Natural killer cell (primary cell): ENCODE data around the gene IL31RA. TPM values are rescaled to one million over a fixed set of nuclear protein-coding genes. Genes with fewer than 3 reads are reported as not detected.

Experiments
- ATAC-seq, 3 donors: fragments of 150-1000 bp in 2 of 3; fragments of 200-7000 bp in 1 of 3; cut with Tn5 transposase; 1 replicate in 1 of 3; 2 replicates in 2 of 3; pipeline ENCODE4 v1.10.0; 2021; ENCODE audit warnings: mild to moderate bottlenecking in 2 of 3, moderate library complexity in 2 of 3
- DNase-seq, 2 donors: peaks; one replicate each; pipeline versions ENCODE4 v3.0.0 to v3.0.0-alpha.2; 2013 to 2021; ENCODE audit warnings: mixed read lengths in 1 of 2
- H3K27ac ChIP-seq: one replicate; pipeline ENCODE4 v1.5.1; 2013; ENCODE audit warnings: mild to moderate bottlenecking, low read length
- H3K27me3 ChIP-seq: one replicate; pipeline ENCODE4 v1.6.1; 2013; ENCODE audit warnings: low read length; ENCODE audit not compliant: control insufficient read depth, insufficient read depth
- H3K36me3 ChIP-seq: one replicate; pipeline ENCODE4 v1.6.1; 2013; ENCODE audit warnings: low read length; ENCODE audit not compliant: control insufficient read depth, insufficient read depth
- H3K4me1 ChIP-seq: one replicate; pipeline ENCODE4 v1.6.1; 2013; ENCODE audit warnings: low read length; ENCODE audit not compliant: control insufficient read depth, insufficient read depth
- H3K4me3 ChIP-seq: one replicate; pipeline ENCODE4 v1.5.1; 2013; ENCODE audit warnings: low read length
- H3K9me3 ChIP-seq: one replicate; pipeline ENCODE4 v1.6.1; 2013; ENCODE audit warnings: low read length; ENCODE audit not compliant: control insufficient read depth, insufficient read depth
- H3K27ac Mint-ChIP-seq, 2 donors: one replicate each; pipeline ENCODE4 v1.8.0; 2022; ENCODE audit warnings: mild to moderate bottlenecking in 2 of 2, mixed read lengths in 2 of 2, moderate library complexity in 1 of 2
- H3K27me3 Mint-ChIP-seq, 2 donors: one replicate each; pipeline ENCODE4 v1.8.0; 2022; ENCODE audit warnings: low read depth in 2 of 2, mixed read lengths in 2 of 2
- H3K36me3 Mint-ChIP-seq: one replicate; pipeline ENCODE4 v1.8.0; 2022; ENCODE audit warnings: mixed read lengths
- H3K4me1 Mint-ChIP-seq, 2 donors: one replicate each; pipeline ENCODE4 v1.8.0; 2022; ENCODE audit warnings: mixed read lengths in 2 of 2
- H3K4me3 Mint-ChIP-seq: one replicate; pipeline ENCODE4 v1.8.0; 2022; ENCODE audit warnings: mild to moderate bottlenecking, moderate library complexity, mixed read lengths
- H3K9me3 Mint-ChIP-seq, 2 donors: one replicate each; pipeline ENCODE4 v1.8.0; 2022; ENCODE audit warnings: mixed read lengths in 2 of 2
- CTCF ChIP-seq: fragments of 200-600 bp; IDR thresholded peaks from one replicate; pipeline ENCODE4 v1.8.0; 2022; ENCODE audit warnings: antibody characterized with exemption
- WGBS: methylation state at CpG from one replicate; pipeline ENCODE4 v1.1.7; 2013; ENCODE audit warnings: missing lambda C conversion rate; ENCODE audit not compliant: insufficient coverage; 5-methylcytosine and 5-hydroxymethylcytosine counted together
- intact Hi-C: fragments of 100-400 bp; cut with micrococcal nuclease; formaldehyde crosslinking; loops from one replicate; pipeline ENCODE4 v1.14.2; 2022
- total RNA-seq, 4 donors: library from RNA; stranded (reverse); fragments of 120-200 nt in 1 of 4; gene quantifications; one replicate each; pipeline versions ENCODE4 v1.2.3 to v1.2.4, GENCODE V29; 2013 to 2022

The IL31RA gene
- total RNA-seq, 3 donors from 2014 or later (not counting 1 experiment from before 2014, with no cell fraction given) = not detected

GRCh38 chr5:55852503-55852902 is 1.3 kb downstream of the IL31RA start:
- DNase-seq (no peak), ATAC-seq (no peak)
- intact Hi-C loops = no loop called here
- H3K36me3 ChIP-seq = no peaks in the 10 kb centered on the region
- peaks cover 5% of the 10 kb centered on the region for H3K36me3 Mint-ChIP-seq
- H3K4me3 ChIP-seq = no peak overlapping the region
- no peak overlapping the region for H3K27ac ChIP-seq
- no peak overlapping the region for H3K27ac Mint-ChIP-seq
- peaks cover 4 to 27% of the 10 kb centered on the region in 2 donors for H3K4me1 Mint-ChIP-seq
- H3K27me3 Mint-ChIP-seq = peaks cover 10 to 34% of the 10 kb centered on the region in 2 donors
- no peak for TF ChIP-seq CTCF
- H3K9me3 Mint-ChIP-seq = no peaks in the 10 kb centered on the region
- H3K27me3 ChIP-seq = no peaks in the 10 kb centered on the region
- H3K4me3 Mint-ChIP-seq = no peak overlapping the region
- H3K4me1 ChIP-seq = peaks cover 20% of the 10 kb centered on the region
- WGBS = 55% methylated on average over 3 of the region's 3 CpGs
- no peaks in the 10 kb centered on the region for H3K9me3 ChIP-seq

GRCh38 chr5:55853041-55853670 is 2.0 kb downstream of the IL31RA start:
- H3K4me3 Mint-ChIP-seq = no peak overlapping the region
- H3K9me3 ChIP-seq = no peaks in the 10 kb centered on the region
- H3K36me3 ChIP-seq = no peaks in the 10 kb centered on the region
- no peak overlapping the region for H3K27ac Mint-ChIP-seq
- no peaks in the 10 kb centered on the region for H3K27me3 ChIP-seq
- no peaks in the 10 kb centered on the region for H3K36me3 Mint-ChIP-seq
- H3K4me3 ChIP-seq = no peak overlapping the region
- peaks cover 4 to 27% of the 10 kb centered on the region in 2 donors for H3K4me1 Mint-ChIP-seq
- H3K27ac ChIP-seq = no peak overlapping the region
- 80% methylated on average over 2 of the region's 3 CpGs for WGBS
- ATAC-seq (no peak), DNase-seq (no peak)
- no peaks in the 10 kb centered on the region for H3K9me3 Mint-ChIP-seq
- intact Hi-C loops = no loop called here
- peaks cover 6 to 28% of the 10 kb centered on the region in 2 donors for H3K27me3 Mint-ChIP-seq
- peaks cover 20% of the 10 kb centered on the region for H3K4me1 ChIP-seq
- no peak for TF ChIP-seq CTCF

- H3K27ac ChIP-seq = no peak overlapping the region
- no peak overlapping the region for H3K27ac Mint-ChIP-seq
- no peak for ATAC-seq
Measured at GRCh38 chr5:55853818-55854217, 2.7 kb downstream of the IL31RA start.

More at GRCh38 chr5:55853818-55854217, 2.7 kb downstream of the IL31RA start:
- H3K27me3 Mint-ChIP-seq = peaks cover 6 to 27% of the 10 kb centered on the region in 2 donors
- Histone ChIP-seq H3K27me3 (peaks cover 2% of the 10 kb centered on the region), H3K36me3 (no peaks in the 10 kb centered on the region), H3K4me1 (peaks cover 20% of the 10 kb centered on the region), H3K9me3 (no peaks in the 10 kb centered on the region), H3K4me3 (no peak overlapping the region)
- DNase-seq = no peak
- no peaks in the 10 kb centered on the region for H3K36me3 Mint-ChIP-seq
- H3K4me1 Mint-ChIP-seq = peaks cover 4 to 22% of the 10 kb centered on the region in 2 donors
- H3K4me3 Mint-ChIP-seq = no peak overlapping the region
- intact Hi-C loops = no loop called here
- WGBS = 83% methylated on average over 1 of the region's 3 CpGs
- H3K9me3 Mint-ChIP-seq = no peaks in the 10 kb centered on the region
- no peak for TF ChIP-seq CTCF
